Lower leg skin (tissue), 3 donors: Measurements from ENCODE around the gene RIMS1.

Experiments used
- CTCF ChIP-seq, 3 donors: fragments of 450-650 bp; IDR thresholded peaks; one replicate each; pipeline ENCODE4 v1.5.1; 2016; ENCODE audit warnings: antibody characterized with exemption in 3 of 3, mild to moderate bottlenecking in 3 of 3, moderate library complexity in 2 of 3
- POLR2A ChIP-seq, 2 donors: fragments of 450-650 bp; IDR thresholded peaks; one replicate each; pipeline ENCODE4 v1.6.1; 2016 to 2017; ENCODE audit warnings: antibody characterized with exemption in 2 of 2, mild to moderate bottlenecking in 1 of 2, moderate library complexity in 1 of 2

DNA sequence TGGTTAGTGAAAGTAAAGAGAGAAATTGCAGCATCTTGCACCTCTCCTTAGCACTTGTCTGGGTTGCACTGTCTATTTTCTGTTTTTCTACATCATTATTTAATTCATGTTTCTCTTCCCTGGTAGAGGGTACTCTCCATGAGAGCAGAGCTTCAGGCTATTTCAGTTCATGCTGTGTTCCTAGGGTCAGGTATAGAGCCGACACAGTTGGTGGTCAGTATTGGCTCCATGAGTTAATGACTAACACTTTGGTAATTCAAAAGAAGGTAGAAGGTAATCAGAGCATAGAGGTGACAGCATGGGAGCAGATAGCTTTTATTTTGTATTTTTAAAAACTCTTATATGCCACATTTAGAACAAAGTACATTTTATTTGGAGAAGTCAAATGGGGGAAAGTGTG is 42.7 kb downstream of the RIMS1 start:
- TF ChIP-seq CTCF (IDR thresholded peaks at IDR 0.05): no peak
- TF ChIP-seq POLR2A (IDR thresholded peaks at IDR 0.05): no peak
